GM18498 (cell line): ENCODE results near the gene HEYL.
"Not testable (repeated sequence)": the region's sequence is repeated elsewhere in the genome, so short reads cannot be mapped to it uniquely, and the experiment has no call there.

Experiments used
- ATAC-seq: cut with Tn5 transposase; IDR thresholded peaks from one replicate; pipeline ENCODE4 v1.9.1; 2021; ENCODE audit warnings: mild to moderate bottlenecking, moderate library complexity; ENCODE audit not compliant: unreplicated experiment

The HEYL gene

GRCh38 chr1:39613250-39613649, 26.2 kb downstream of the HEYL start:
- ATAC-seq = no peak

DNA sequence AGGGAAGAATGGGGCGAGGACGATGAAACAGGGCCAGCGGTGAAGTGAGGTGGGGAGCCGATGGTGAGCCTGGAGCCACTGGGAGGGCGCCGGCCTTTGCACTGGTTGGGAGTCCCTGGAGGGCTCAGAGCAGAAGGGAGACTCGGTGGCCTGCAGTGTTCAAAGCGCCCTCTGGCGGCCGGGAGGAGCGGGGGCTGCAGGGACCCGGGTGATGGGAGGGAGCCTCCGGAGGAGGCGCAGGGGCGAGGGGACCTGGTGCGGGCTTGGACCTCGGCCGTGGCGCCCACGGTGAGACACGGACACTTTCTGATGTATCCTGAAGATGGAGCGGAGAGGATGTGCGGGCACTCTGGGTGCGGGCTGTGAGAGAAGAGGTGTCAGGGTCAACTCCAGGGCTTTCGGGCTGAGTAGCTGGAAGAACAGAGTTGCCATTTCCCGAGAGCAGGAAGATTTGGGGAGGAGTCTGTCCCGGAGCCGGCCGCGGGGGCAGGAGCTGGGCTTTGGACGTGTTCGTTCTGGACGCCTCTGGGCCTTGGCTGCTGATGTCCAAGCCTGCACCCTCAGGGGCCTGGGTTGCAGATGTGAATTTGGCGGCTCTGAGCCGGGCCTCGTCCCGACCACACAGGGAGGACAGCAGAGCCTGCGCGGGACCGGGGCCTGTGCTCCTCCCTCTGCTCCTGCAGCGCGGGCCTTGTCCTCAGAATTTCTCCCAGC, 29.7 kb downstream of the HEYL start:
- no peak for ATAC-seq

DNA sequence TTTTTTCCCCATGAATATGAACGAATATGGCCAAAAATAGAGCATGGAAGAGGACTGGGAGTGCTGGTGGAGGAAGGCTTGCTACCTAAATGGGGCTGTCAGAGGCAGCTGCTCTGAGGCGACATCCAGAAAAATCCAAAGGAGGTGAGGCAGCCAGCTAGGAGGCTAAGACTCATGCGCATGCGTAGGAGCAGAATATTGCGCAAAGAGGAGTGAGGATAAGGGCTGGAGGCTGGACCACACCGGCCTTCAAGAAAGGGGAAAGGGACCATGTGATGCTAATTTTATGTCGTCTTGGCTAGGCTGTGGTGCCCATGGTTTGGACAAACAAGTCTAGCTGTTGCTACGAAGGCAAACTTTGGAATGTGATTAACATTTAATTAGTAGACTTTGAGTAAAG, 30.5 kb downstream of the HEYL start:
- no peak for ATAC-seq

GRCh38 chr1:39603677-39604076, 35.8 kb downstream of the HEYL start:
- ATAC-seq = not testable (repeated sequence)

DNA sequence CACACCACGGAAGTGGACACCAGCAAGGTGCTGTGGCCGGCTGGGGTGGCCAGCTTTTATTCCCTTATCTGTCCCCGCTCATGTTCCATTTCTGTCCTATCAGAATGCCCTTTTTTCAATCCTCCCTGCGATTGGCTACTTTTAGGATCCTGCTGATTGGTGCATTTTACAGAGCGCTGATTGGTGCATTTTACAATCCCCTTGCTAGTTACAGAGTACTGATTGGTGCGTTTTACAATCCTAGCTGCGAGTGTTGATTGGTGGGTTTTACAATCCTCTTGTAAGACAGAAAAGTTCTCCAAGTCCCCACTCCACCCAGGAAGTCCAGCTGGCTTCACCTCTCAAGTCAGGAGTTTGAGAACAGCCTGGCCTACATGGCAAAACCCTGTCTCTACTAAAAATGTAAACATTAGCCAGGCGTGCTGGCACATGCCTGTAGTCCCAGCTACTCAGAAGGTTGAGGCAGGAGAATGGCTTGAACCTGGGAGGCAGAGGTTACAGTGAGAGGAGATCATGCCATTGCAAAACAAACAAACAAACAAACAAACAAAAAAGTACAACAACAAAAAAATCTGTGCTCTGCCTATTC, 37.7 kb downstream of the HEYL start:
- ATAC-seq = not testable (repeated sequence)

GRCh38 chr1:39596163-39596562, 43.3 kb downstream of the HEYL start:
- no peak for ATAC-seq

GRCh38 chr1:39593386-39593785, 46.1 kb downstream of the HEYL start:
- no peak for ATAC-seq

- ATAC-seq = no peak
These were observed 47.4 kb downstream of the HEYL start for GRCh38 chr1:39592069-39592468.

DNA sequence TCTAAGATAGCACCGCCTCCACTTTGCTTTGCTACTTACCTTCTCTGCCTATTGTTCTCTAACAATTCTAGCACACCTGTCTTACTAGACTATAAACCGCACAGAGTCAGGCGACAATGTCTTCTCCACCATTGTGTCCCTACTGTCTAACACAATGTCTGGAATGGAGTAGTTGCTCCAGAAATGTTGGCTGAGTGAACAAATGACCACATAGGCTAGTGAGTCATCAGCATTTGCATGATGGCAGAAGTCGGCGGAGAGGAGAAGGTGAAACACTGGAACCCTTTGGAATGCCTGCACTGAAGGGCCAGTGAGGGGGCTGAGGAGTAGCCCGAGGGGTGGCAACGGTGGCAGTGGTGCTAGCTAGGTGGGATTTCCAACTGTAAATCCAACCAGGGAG, 48.9 kb downstream of the HEYL start:
- no peak for ATAC-seq

DNA sequence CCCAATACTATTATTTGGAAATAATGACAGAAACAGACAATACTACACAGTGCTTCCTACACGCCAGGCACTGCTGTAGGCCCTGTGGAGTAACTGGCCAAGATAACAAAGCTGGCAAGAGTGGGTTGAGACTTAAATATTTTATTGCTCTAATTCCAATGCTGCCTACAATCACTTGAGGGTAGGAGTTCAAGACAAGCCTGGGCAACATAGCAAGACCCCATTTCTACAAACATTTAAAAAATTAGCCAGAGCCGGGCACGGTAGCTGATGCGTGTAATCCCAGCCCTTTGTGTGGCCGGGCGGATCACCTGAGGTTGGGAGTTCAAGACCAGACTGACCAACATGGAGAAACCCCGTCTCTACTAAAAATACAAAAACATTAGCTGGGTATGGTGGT, 53.5 kb downstream of the HEYL start:
- no peak for ATAC-seq

DNA sequence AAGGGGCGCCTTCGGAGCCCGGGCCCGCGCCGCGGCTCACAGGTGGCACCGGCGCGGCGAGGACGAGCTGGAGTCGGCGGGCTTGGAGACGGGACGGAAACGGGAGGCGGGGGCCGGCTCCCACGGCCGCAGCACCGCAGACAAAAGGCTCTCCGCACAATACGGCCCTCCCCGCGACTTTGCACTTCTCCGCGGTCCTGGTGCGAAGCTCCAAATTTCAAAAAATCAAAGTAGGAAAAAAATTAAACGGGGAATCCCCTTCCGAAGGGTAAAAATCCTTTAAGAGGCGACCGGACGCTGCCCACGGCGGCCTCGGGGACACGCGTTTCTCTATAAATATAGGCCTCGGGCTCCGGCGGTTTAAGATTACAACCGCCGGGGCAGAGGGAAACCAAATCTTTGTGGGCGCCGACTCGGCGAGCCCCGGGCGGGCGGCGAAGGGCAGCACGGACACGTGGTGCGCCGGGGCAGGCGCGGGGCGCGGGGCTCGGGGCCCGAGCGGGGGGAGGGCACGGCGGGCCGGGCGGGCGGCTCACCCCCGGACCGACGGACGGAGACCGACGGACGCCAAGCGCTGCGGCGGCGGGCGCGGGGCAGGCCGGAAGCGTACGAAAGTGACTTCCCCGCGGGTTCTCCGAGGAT, 63.3 kb downstream of the HEYL start:
- ATAC-seq = peak; percentile 50

- peak; percentile 15 for ATAC-seq
These were observed 64.0 kb downstream of the HEYL start for GRCh38 chr1:39575191-39576015.

- ATAC-seq = no peak
These were observed 64.8 kb downstream of the HEYL start for GRCh38 chr1:39574646-39575045.
